MG63 (cell line): ENCODE measurements around the gene TRAF2. TPM values are rescaled to one million over a fixed set of nuclear protein-coding genes. Genes with fewer than 3 reads are reported as not detected.

ENCODE experiments used
- DNase-seq: peaks from one replicate; pipeline ENCODE4 v3.0.0-alpha.2; 2020
- H3K27me3 ChIP-seq: fragments of 250-450 bp; sonication (Bioruptor Pico); 2 replicates; pipeline ENCODE4 v1.5.1; 2020; ENCODE audit warnings: mild to moderate bottlenecking, moderate library complexity
- H3K36me3 ChIP-seq: fragments of 250-450 bp; sonication (Bioruptor Pico); 2 replicates; pipeline ENCODE4 v1.5.1; 2020; ENCODE audit warnings: mild to moderate bottlenecking, moderate library complexity
- H3K4me3 ChIP-seq: fragments of 250-450 bp; sonication (Bioruptor Pico); 2 replicates; pipeline ENCODE4 v1.5.1; 2020; ENCODE audit warnings: mild to moderate bottlenecking, moderate library complexity
- H3K9me3 ChIP-seq: fragments of 250-450 bp; sonication (Bioruptor Pico); 2 replicates; pipeline ENCODE4 v1.5.1; 2020; ENCODE audit warnings: mild to moderate bottlenecking, moderate library complexity
- total RNA-seq: library from RNA; depleted of rRNA; stranded (reverse); fragments of >200 nt; shearing (Covaris generic); gene quantifications from 2 replicates; pipeline ENCODE4 v1.2.3, GENCODE V29; 2014; ENCODE audit warnings: low replicate concordance

Gene TRAF2
- total RNA-seq, 1 experiment from 2014 or later: 46.5 TPM

DNA sequence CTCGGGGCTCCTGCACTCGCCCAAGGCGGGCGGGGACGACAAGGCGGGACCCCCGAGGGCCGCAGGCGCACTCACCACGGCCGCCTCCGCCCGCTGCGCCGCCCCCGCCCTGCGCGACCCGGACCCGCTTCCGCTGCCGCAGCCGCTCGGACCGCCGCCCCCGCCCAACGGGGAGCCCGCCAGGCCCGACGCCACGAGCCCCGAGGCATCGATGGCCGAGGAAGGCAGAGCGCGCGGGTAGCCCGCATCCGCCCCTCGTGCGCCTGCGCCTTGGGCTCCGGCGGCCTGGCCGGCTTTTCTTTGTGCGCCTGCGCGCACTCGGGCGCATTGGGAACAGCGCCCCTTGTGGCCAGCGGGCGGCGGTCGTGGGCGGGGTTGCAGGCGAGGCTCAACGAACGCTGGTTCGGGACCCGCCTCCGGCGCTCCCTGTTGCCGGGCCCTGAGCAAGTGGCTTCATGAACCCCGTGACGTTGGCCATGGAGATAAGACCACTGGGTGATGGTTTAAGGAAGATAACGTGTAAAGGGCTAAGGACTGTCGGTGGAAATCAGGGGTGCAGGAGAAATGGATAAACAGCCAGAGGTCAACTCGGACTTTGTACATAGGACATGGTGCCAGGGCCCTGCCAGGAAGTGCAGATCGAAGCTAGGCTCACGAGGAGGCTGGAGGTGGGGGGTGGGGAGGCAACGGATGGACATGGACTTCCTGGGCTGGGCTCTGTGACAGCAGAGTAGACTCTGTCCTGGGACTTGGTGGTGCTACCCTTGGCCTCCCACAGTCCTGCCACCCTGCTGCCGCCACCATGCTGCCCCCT, 58.4 kb downstream of the TRAF2 start, which contains the start of the genes C8G and FBXW5:
Gene C8G, plus strand, starts transcription at position 725 of the 814 bp plus-strand sequence. Its CDS starts 78 bp downstream, at position 803.
Gene FBXW5, minus strand, starts transcription at position 220 of the 814 bp plus-strand sequence. CDS start 655 bp downstream, outside the sequence.
- no peaks in the 10 kb centered on the region for H3K9me3 ChIP-seq
- DNase-seq: peak; percentile 95
- no peaks in the 10 kb centered on the region for H3K27me3 ChIP-seq
- H3K4me3 ChIP-seq: peak within 1 kb of the TSS; percentile 83
- H3K36me3 ChIP-seq: peaks cover 38% of the 10 kb centered on the region

GRCh38 chr9:136945333-136946227, 59.3 kb downstream of the TRAF2 start:
- Histone ChIP-seq H3K27me3 (no peaks in the 10 kb centered on the region), H3K4me3 (no peak overlapping the region), H3K9me3 (no peaks in the 10 kb centered on the region), H3K36me3 (peaks cover 31% of the 10 kb centered on the region)
- no peak for DNase-seq

DNA sequence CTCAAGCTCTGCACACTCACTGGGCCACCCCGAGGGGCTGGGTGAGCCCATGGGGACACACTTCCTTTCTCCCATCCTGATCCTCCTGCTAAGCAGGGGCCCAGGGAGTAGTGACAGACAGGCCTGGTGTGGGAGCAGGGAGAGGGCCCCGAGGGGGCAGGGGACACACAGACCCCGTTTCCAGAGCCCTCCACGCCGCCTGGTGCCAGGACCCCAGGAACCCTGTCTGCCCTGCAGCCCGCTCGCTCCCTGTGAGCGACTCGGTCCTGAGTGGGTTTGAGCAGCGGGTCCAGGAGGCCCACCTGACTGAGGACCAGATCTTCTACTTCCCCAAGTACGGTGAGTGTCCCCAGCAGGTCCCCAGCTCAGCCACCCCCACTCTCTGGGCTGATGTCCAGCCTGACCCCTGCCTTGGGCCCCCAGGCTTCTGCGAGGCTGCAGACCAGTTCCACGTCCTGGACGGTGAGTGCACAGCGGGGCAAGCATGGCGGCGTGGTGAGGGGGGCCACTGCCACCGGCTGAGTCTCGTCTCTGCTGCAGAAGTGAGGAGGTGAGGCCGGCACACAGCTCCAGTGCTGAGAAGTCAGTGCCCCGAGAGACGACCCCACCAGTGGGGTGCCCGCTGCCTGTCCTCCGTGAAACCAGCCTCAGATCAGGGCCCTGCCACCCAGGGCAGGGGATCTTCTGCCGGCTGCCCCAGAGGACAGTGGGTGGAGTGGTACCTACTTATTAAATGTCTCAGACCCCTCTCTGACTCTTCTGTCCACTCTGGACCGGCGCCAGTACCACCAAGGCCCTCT, 60.1 kb downstream of the TRAF2 start:
- Histone ChIP-seq H3K9me3 (no peaks in the 10 kb centered on the region), H3K4me3 (no peak overlapping the region), H3K27me3 (no peaks in the 10 kb centered on the region), H3K36me3 (peaks cover 22% of the 10 kb centered on the region)
- DNase-seq: no peak

DNA sequence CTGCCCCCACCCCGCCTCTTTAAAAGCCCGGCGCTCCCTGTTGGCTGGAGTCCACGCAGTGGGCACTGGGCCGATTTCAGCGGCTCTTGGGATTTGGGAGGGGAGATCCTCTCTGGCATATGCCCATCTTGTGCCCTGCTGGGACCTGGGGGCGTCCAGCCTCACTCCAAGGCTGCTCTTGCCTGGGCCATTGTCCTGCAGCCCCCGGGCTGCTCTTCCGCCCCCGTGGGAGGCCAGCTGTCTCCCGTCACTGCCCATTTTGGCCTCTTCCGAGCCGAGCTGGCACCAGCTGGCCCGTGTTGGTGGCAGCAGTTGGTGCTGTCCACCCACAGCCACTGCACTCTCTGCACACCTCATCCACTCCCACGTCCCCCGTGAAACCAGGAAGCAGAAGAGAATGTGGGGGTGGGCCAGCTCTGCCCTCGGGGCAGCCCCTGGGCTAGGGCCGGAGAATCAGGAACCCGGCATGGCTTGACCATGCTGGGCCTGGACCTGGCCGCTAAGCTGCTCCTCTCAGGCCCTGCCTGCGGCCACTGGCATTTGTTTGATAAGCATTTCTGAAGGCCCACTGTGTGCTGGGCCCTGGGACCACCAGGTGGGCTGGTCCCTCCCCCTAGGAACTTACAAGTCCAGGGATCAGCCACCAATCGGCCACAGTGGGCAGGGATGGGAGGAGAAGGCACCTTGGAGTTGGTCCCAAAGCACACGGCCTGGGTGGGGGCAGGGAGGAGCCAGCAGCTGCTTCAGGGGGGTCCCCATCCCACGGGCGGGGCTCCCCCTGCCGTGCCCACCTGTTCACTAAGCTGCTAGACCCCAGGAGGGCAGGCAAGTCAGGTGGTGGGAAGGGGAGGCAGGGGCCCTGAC, 60.9 kb downstream of the TRAF2 start:
- Histone ChIP-seq H3K36me3 (peaks cover 14% of the 10 kb centered on the region), H3K4me3 (no peak overlapping the region), H3K27me3 (no peaks in the 10 kb centered on the region), H3K9me3 (no peaks in the 10 kb centered on the region)
- no peak for DNase-seq

GRCh38 chr9:136947955-136948510, 61.7 kb downstream of the TRAF2 start:
- Histone ChIP-seq H3K36me3 (peaks cover 6% of the 10 kb centered on the region), H3K9me3 (no peaks in the 10 kb centered on the region), H3K27me3 (no peaks in the 10 kb centered on the region), H3K4me3 (no peak overlapping the region)
- DNase-seq: peak; percentile 41

DNA sequence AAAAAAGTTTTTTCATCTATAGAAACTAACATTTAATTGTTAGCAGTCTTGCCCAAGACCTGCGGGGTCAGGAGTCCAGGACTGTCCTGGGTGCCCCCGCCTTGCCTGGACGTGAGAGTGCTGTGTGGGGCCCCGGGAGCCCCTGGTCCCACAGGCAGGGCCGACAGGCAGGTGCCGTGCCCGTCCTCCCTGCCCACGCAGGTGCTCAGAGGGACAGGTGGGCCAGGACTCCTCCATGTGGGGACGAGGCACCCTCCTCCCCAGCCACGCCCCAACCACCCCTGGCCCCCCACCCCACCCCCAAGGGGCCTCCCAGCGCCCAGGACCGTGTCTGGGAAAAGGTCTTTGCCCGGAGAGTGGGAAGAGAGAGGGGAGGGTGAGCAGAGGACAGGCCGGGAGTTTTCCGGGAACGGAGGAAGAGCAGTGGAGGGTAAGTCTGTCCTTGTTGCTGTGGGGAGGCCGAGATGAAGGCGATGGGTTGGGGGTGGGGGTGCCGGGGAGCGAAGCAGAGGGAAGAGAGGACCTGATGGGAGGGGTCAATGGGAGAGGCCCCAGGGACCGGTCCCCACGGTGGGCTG, 63.0 kb downstream of the TRAF2 start:
- Histone ChIP-seq H3K27me3 (no peaks in the 10 kb centered on the region), H3K36me3 (no peaks in the 10 kb centered on the region), H3K4me3 (peak overlapping the region; percentile 65), H3K9me3 (no peaks in the 10 kb centered on the region)
- DNase-seq: no peak

DNA sequence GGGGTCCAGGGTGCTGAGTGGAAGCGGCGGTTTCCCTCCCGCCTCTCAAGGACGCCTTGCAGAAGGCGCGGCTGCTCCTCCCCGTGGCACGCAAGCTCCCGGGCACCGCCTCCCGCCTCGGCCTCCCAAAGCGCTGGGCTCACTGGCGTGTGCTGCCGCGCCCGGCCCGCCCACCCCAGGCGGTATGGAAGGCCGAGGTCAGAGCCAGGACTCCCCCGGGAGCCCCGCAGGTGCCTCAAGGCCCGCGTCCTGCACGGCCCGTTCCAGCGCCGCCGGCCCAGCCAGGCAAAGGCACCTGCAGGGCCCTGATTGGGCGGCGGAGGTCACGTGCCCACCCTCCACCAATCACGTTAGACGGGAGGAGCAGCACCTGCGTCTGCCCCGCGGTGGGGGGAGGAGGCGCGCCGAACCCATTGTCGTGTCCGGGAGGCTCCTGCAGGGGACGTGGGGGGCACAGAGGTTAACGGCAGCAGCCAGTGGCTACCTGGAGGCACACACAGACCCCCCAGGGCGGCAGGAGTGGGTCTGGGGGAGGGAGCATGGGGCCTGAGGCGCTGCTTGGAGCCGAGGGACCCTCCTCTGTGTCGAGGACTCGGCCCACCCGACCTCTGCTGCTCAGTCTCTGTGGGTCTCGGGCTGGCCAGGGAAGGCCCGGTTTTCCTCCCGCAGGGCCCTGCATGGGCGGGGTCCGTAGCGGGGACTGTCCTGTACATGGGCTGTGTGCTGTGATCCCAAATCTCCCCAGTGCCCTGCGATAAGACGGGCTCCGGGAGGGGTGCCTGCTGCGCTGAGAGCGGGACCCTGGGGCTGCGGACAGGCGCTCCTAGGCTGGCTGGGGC, 63.7 kb downstream of the TRAF2 start:
- DNase-seq: peak; percentile 91
- Histone ChIP-seq H3K27me3 (no peaks in the 10 kb centered on the region), H3K36me3 (no peaks in the 10 kb centered on the region), H3K9me3 (no peaks in the 10 kb centered on the region), H3K4me3 (peak overlapping the region; percentile 65)

DNA sequence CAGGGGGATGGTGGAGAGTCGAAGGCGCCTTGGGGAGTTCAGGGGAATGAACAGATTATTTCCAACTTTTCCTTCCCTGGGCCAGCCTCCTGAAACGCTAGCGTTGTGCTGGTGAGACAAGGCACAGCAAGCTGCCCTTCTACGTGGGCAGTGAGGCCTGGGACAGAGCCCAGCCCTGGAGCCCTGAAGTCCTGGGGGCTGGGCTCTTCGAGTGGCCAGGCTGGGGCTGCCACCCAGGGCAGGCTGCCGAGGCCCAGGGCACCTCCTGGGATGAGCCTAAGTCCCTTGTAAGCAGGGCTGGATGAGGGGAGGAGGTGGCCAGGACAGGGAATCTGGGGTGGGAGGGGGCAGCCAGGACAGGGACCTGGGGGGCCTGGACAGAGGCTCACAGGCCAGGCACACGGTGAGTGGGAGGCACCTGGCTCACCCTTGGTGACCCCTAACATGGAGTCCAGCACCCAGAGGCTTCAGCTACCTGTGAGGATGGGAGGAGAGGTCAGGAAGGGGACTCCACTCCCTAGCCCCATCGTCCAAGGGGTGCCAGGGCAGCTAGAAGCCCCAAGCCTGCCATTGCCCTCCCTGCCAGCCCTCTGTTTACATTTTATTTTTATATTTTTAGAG, 64.5 kb downstream of the TRAF2 start:
- no peaks in the 10 kb centered on the region for H3K9me3 ChIP-seq
- no peaks in the 10 kb centered on the region for H3K27me3 ChIP-seq
- peak overlapping the region; percentile 65; the same call in 1 of the 2 replicates for H3K4me3 ChIP-seq
- no peak for DNase-seq
- H3K36me3 ChIP-seq: no peaks in the 10 kb centered on the region

GRCh38 chr9:136951541-136952320, 65.4 kb downstream of the TRAF2 start, which contains the start of gene LCN12:
LCN12 (plus strand) TSS chr9:136952273; CDS start chr9:136952328, 55 bp downstream.
- no peaks in the 10 kb centered on the region for H3K27me3 ChIP-seq
- no peaks in the 10 kb centered on the region for H3K36me3 ChIP-seq
- DNase-seq: no peak
- H3K4me3 ChIP-seq: no peak within 1 kb of the TSS
- no peaks in the 10 kb centered on the region for H3K9me3 ChIP-seq

- H3K27me3 ChIP-seq: no peaks in the 10 kb centered on the region
- DNase-seq: no peak
- H3K36me3 ChIP-seq: no peaks in the 10 kb centered on the region
- H3K9me3 ChIP-seq: no peaks in the 10 kb centered on the region
- H3K4me3 ChIP-seq: no peak overlapping the region
These were observed 66.1 kb downstream of the TRAF2 start for GRCh38 chr9:136952321-136952850.

DNA sequence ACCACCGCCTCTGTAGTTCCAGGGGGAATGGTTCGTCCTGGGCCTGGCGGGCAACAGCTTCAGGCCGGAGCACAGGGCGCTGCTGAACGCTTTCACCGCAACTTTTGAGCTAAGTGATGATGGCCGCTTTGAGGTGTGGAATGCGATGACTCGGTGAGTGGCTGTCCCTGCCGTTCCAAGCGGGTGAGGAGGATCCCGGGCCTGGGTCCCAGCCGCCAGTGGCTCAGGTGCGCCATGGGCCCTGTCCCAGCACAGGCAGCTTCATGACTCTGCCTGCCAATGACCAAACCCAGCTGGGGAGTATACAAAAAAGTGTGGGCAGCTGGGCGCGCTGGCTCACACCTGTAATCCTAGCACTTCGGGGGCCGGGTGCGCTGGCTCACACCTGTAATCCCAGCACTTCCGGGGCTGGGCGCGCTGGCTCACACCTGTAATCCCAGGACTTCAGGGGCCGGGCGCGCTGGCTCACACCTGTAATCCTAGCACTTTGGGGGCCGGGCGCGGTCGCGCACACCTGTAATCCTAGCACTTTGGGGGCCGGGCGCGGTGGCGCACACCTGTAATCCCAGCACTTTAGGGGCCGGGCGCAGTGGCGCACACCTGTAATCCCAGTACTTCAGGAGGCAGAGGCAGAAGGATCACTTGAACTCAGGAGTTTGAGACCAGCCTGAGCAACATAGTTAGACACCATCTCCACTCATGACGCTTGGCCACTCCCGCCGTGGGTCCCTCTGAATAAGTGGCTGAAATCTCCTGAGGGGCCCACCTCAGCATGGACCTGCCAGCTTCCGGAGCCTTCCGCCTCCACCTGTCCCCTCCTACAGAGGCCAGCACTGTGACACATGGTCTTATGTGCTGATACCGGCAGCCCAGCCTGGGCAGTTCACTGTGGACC, 66.8 kb downstream of the TRAF2 start:
- Histone ChIP-seq H3K27me3 (no peaks in the 10 kb centered on the region), H3K36me3 (no peaks in the 10 kb centered on the region), H3K4me3 (no peak overlapping the region), H3K9me3 (no peaks in the 10 kb centered on the region)
- no peak for DNase-seq

- H3K4me3 ChIP-seq: no peak overlapping the region
- no peaks in the 10 kb centered on the region for H3K9me3 ChIP-seq
- no peaks in the 10 kb centered on the region for H3K36me3 ChIP-seq
- no peak for DNase-seq
- no peaks in the 10 kb centered on the region for H3K27me3 ChIP-seq
These were observed 67.5 kb downstream of the TRAF2 start for GRCh38 chr9:136953771-136954269.
